Occipital lobe (tissue), 2 donors: Measurements from ENCODE around the gene ASIC3. TPM values are rescaled to one million over a fixed set of nuclear protein-coding genes. Genes with fewer than 3 reads are reported as not detected.

ENCODE experiments used
- DNase-seq: peaks from one replicate; lab custom pipeline; 2025; lab: John Stamatoyannopoulos, UW
- total RNA-seq: library from RNA; depleted of rRNA; stranded (reverse); fragments of >200 nt; gene quantifications from one replicate; pipeline ENCODE4 v1.2.3, GENCODE V29; 2014

ASIC3 gene
- total RNA-seq, 1 donor from 2014 or later = 0.62 TPM

GRCh38 chr7:151056666-151057505 is 8.6 kb downstream of the ASIC3 start:
- DNase-seq = no peak

GRCh38 chr7:151057506-151057988 is 9.2 kb downstream of the ASIC3 start, which contains the start of gene CDK5:
TSS of gene CDK5 (minus strand) at chr7:151057897. CDS start at chr7:151057848, 49 bp downstream.
- no peak for DNase-seq

- peak; percentile 100 for DNase-seq
Measured at GRCh38 chr7:151057989-151058780, 9.9 kb downstream of the ASIC3 start.

- DNase-seq = no peak
Measured at GRCh38 chr7:151058781-151059366, 10.5 kb downstream of the ASIC3 start.

- peak; percentile 64 for DNase-seq
Measured at GRCh38 chr7:151059367-151060112, 11.2 kb downstream of the ASIC3 start, which contains the start of gene SLC4A2. TSS of gene SLC4A2 (plus strand) at chr7:151059589. CDS start at chr7:151061988, 2,399 bp downstream.

GRCh38 chr7:151060113-151060415 is 11.7 kb downstream of the ASIC3 start:
- DNase-seq = no peak

- no peak for DNase-seq
Measured at GRCh38 chr7:151060416-151061212, 12.3 kb downstream of the ASIC3 start.

GRCh38 chr7:151061213-151062110 is 13.1 kb downstream of the ASIC3 start:
- no peak for DNase-seq

GRCh38 chr7:151062111-151062398 is 13.7 kb downstream of the ASIC3 start:
- DNase-seq = no peak

- no peak for DNase-seq
Measured at GRCh38 chr7:151062399-151063211, 14.3 kb downstream of the ASIC3 start.

GRCh38 chr7:151063212-151063561 is 14.9 kb downstream of the ASIC3 start:
- no peak for DNase-seq

GRCh38 chr7:151064454-151064853 is 16.1 kb downstream of the ASIC3 start:
- DNase-seq = no peak

GRCh38 chr7:151064993-151065392 is 16.7 kb downstream of the ASIC3 start:
- DNase-seq = no peak

- DNase-seq = no peak
Measured at GRCh38 chr7:151065516-151065915, 17.2 kb downstream of the ASIC3 start.

- no peak for DNase-seq
Measured at GRCh38 chr7:151066273-151066974, 18.1 kb downstream of the ASIC3 start.

GRCh38 chr7:151068069-151068773 is 19.9 kb downstream of the ASIC3 start:
- no peak for DNase-seq

- DNase-seq = no peak
Measured at GRCh38 chr7:151069841-151070573, 21.7 kb downstream of the ASIC3 start.
